ENCODE measurements around the gene CEACAM6. TPM values are rescaled to one million over a fixed set of nuclear protein-coding genes. Genes with fewer than 3 reads are reported as not detected.

CEACAM6 gene
- total and polyA plus RNA-seq, 2 experiments from 2014 or later = not detected

DNA sequence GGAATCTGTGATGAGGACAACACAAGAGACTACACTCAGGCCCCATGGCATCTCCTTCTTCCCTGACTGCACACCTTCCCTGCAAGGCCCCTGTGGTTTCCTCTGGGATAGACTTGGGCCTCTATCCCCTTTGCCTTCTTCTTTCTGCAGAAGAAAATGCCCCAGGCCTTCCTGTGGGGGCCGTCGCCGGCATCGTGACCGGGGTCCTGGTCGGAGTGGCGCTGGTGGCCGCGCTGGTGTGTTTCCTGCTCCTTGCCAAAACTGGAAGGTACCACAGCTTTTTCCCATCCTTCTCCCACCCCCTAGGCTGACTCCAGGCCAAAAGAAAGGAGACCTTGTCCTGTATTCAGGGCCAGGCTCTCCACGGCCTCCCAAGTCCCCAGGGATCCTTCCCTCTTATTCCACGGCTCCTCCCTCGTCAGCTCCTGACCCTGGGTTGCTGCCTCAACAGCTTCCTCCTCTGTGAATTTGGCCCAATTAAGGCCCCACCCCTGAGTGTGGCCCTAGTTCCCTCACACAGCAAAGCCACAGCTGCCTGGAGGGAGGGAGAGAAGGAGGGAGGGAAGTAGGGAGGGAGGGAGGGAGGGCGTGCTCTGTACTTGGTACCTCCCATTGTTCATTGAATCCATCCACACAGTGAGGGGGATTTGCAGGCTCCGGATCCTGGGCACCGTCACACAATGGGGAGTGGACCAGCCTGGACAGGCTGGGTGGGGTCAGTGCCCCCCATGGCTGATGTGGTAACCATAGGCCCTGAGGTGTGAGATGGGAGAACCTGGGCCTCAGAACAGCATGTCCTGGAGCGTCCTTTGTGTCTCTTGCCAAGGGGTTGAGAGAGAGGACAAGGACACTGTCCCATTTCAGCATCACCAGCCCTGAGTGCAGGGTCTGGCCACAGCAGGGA lies 53.6 kb downstream of the CEACAM6 start (continued):
- no peak for TF ChIP-seq ZNF462 (CRISPR knock-in tag; IDR thresholded peaks at IDR 0.05)
- TF ChIP-seq, protein P1, sequence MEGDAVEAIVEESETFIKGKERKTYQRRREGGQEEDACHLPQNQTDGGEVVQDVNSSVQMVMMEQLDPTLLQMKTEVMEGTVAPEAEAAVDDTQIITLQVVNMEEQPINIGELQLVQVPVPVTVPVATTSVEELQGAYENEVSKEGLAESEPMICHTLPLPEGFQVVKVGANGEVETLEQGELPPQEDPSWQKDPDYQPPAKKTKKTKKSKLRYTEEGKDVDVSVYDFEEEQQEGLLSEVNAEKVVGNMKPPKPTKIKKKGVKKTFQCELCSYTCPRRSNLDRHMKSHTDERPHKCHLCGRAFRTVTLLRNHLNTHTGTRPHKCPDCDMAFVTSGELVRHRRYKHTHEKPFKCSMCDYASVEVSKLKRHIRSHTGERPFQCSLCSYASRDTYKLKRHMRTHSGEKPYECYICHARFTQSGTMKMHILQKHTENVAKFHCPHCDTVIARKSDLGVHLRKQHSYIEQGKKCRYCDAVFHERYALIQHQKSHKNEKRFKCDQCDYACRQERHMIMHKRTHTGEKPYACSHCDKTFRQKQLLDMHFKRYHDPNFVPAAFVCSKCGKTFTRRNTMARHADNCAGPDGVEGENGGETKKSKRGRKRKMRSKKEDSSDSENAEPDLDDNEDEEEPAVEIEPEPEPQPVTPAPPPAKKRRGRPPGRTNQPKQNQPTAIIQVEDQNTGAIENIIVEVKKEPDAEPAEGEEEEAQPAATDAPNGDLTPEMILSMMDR (conservative IDR thresholded peaks at IDR 0.05; ENCODE audit: low read depth in 2 of 2) = no peak
- TF ChIP-seq POLR2AphosphoS5 (IDR thresholded peaks at IDR 0.05; ENCODE audit: low read depth) = no peak
- TF ChIP-seq JUNB (IDR thresholded peaks at IDR 0.05; ENCODE audit: unreplicated experiment) = no peak
- TF ChIP-seq CREB1 (CRISPR knock-in tag; IDR thresholded peaks at IDR 0.05; ENCODE audit: low read depth) = no peak
- no peak for TF ChIP-seq ZNF331 (CRISPR knock-in tag; IDR thresholded peaks at IDR 0.05; ENCODE audit: low read depth)

DNA sequence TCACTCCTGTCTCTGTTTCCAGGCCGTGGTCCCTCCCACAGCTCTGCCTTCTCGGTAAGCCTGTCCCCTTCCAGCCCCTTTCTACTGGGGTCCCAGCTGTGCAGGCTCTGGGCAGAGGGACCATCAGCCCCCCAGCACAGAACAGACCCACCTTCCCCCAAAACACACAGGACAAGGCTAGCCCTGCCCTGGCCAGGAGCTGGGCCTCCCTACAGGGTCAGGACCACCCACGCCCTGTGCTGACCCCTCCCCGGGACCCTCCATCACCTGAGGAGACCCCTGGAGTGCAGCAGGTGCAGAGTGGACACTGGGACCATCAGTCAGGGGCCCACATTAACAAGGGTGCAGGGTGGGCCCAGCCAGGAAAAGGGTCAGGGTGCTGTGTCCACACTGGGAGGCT lies 55.0 kb downstream of the CEACAM6 start:
- H2AFZ ChIP-seq = no peak overlapping the region
- peaks cover 11% of the 10 kb centered on the region for H3K27me3 Mint-ChIP-seq (ENCODE audit: insufficient read depth, low read depth, poor library complexity)
- no peak overlapping the region for H3K4me2 ChIP-seq
- ATAC-seq = no peak
- H3K36me3 Mint-ChIP-seq (ENCODE audit: low read depth) = no peaks in the 10 kb centered on the region
- no peaks in the 10 kb centered on the region for H3K27me3 ChIP-seq (ENCODE audit: insufficient read depth)
- no peaks in the 10 kb centered on the region for H3K9me3 Mint-ChIP-seq
- no peak for TF ChIP-seq ZNF331 (CRISPR knock-in tag; IDR thresholded peaks at IDR 0.05; ENCODE audit: low read depth)
- TF ChIP-seq ZNF114 (CRISPR knock-in tag; IDR thresholded peaks at IDR 0.05) = no peak
- no peaks in the 10 kb centered on the region for H3K79me2 ChIP-seq (replicated peaks; ENCODE audit: insufficient read depth)
- DNase-seq (ENCODE audit: low spot score) = no peak
- H3K4me3 Mint-ChIP-seq = no peak overlapping the region
- H3K36me3 ChIP-seq (ENCODE audit: insufficient read depth) = no peaks in the 10 kb centered on the region
- H3K4me1 Mint-ChIP-seq = no peaks in the 10 kb centered on the region
- no peak overlapping the region for H3K4me3 ChIP-seq
- no peak overlapping the region for H3K27ac Mint-ChIP-seq
- H4K20me1 ChIP-seq (replicated peaks; ENCODE audit: insufficient read depth) = no peaks in the 10 kb centered on the region
- H3K9me2 ChIP-seq (ENCODE audit: insufficient read depth) = no peaks in the 10 kb centered on the region
- no peaks in the 10 kb centered on the region for H3K4me1 ChIP-seq (ENCODE audit: insufficient read depth)
- no peaks in the 10 kb centered on the region for H3F3A ChIP-seq (replicated peaks; ENCODE audit: low read depth)
- H3K27ac ChIP-seq (ENCODE audit: low read depth) = no peak overlapping the region

All from GM23338 (cell line).